Fibroblast of lung (primary cell): ENCODE measurements around the gene HLF.

Source experiments
- CTCF ChIP-seq, 2 donors: IDR thresholded peaks in 1 of 2; conservative IDR thresholded peaks in 1 of 2; 1 replicate in 1 of 2; 2 replicates in 1 of 2; pipeline ENCODE4 v1.5.1; 2011 to 2012; ENCODE audit warnings: low read length in 2 of 2, control low read depth in 1 of 2, inconsistent platforms in 1 of 2, low read depth in 1 of 2, mild to moderate bottlenecking in 1 of 2
- EZH2 ChIP-seq: IDR thresholded peaks from 2 replicates; pipeline ENCODE4 v1.5.1; 2012; ENCODE audit warnings: low read length, control low read depth, mild to moderate bottlenecking; ENCODE audit errors: missing control alignments

- TF ChIP-seq CTCF (conservative IDR thresholded peaks at IDR 0.05 in 1 of 2, IDR thresholded peaks at IDR 0.05 in 1 of 2; ENCODE audit: low read depth in 1 of 2, low read length in 2 of 2) (no peak), EZH2 (no peak)
These were observed 60.6 kb downstream of the HLF start for GRCh38 chr17:55325406-55325805.
